ENCODE results near the gene YRDC. TPM values are rescaled to one million over a fixed set of nuclear protein-coding genes. Genes with fewer than 3 reads are reported as not detected.

Gene YRDC
- total and polyA plus RNA-seq, 9 of the 15 experiments (the other 6 are each of a cell fraction or from before 2014, with no cell fraction given): 11.1 to 58.5 (median 49.8) TPM

DNA sequence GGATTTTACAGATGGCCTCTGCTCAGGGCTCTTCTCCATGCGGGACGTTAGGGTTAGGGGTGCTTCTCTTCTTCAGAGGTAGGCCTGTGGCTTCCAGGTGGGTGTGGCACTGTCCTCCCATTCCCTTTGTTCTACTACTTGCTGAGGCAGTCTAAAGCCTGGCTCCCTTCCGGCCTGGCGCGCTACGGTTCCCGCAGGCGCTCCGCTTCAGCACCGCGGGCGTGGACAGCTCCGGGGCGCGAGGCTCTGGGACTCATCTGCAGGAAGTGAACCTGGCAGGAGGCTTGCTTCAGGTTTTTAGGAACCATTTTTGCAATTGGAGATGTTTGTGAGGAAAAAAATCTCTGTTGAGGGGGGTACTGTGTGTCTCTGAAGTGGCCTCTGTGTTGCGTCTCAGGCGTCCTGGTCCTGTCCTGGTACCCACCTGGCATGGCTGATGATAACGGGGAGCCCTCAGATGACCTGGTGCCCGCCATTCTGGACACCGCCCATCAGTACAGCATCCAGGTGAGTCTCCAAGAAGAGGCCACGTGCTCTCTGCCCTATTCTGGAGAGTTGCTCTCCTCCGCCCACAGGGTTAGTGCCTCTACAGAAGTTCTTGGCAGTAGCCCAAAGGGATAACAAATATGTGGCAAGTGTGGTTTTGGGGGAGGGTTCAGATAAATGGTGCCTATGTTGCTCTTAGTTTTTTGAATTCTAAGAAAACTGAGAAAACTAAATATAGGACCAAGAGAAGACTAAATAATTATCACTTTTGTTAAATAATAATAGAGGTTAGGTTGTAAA lies 12.5 kb downstream of the YRDC start (continued):
- no peak for TF ChIP-seq CBX5 (IDR thresholded peaks at IDR 0.05; ENCODE audit: borderline replicate concordance, low read depth)
- TF ChIP-seq KDM1A (IDR thresholded peaks at IDR 0.05): 0 out of 4 replicates have a peak, but pooled peaks of 1 of the 2 experiments have one; percentile 6
- peak; percentile 54; the same call in 1 of the 2 replicates for TF ChIP-seq CTBP1 (IDR thresholded peaks at IDR 0.05; ENCODE audit: borderline replicate concordance)
- TF ChIP-seq KDM5B (IDR thresholded peaks at IDR 0.05; ENCODE audit: insufficient replicate concordance, low read depth, low read length): no peak
- no peak for TF ChIP-seq RBM15 (IDR thresholded peaks at IDR 0.05; ENCODE audit: insufficient read depth, low read length)
- TF ChIP-seq, protein P1, sequence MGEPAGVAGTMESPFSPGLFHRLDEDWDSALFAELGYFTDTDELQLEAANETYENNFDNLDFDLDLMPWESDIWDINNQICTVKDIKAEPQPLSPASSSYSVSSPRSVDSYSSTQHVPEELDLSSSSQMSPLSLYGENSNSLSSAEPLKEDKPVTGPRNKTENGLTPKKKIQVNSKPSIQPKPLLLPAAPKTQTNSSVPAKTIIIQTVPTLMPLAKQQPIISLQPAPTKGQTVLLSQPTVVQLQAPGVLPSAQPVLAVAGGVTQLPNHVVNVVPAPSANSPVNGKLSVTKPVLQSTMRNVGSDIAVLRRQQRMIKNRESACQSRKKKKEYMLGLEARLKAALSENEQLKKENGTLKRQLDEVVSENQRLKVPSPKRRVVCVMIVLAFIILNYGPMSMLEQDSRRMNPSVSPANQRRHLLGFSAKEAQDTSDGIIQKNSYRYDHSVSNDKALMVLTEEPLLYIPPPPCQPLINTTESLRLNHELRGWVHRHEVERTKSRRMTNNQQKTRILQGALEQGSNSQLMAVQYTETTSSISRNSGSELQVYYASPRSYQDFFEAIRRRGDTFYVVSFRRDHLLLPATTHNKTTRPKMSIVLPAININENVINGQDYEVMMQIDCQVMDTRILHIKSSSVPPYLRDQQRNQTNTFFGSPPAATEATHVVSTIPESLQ (CRISPR knock-in tag; IDR thresholded peaks at IDR 0.05): peak; percentile 97
- TF ChIP-seq HCFC1 (IDR thresholded peaks at IDR 0.05; ENCODE audit: low read depth, low read length): peak; percentile 41; the same call in 1 of the 2 replicates
- TF ChIP-seq ZBTB8A (IDR thresholded peaks at IDR 0.05; ENCODE audit: partially characterized antibody): no peak
- no peak for TF ChIP-seq HDGF (IDR thresholded peaks at IDR 0.05)
- TF ChIP-seq HDAC8 (tag; IDR thresholded peaks at IDR 0.05): 0 out of 2 replicates have a peak, but pooled peaks have one; percentile 42
- no peak for TF ChIP-seq FIP1L1 (IDR thresholded peaks at IDR 0.05; ENCODE audit: low read depth, low read length, poor library complexity, severe bottlenecking)
- no peak for TF ChIP-seq SAFB2 (IDR thresholded peaks at IDR 0.05; ENCODE audit: borderline replicate concordance, low read depth, low read length, severe bottlenecking)
- no peak for TF ChIP-seq ZNF79 (CRISPR knock-in tag; IDR thresholded peaks at IDR 0.05; ENCODE audit: low read depth)
- TF ChIP-seq ZNF3 (CRISPR knock-in tag; IDR thresholded peaks at IDR 0.05): no peak
- TF ChIP-seq, protein P2, sequence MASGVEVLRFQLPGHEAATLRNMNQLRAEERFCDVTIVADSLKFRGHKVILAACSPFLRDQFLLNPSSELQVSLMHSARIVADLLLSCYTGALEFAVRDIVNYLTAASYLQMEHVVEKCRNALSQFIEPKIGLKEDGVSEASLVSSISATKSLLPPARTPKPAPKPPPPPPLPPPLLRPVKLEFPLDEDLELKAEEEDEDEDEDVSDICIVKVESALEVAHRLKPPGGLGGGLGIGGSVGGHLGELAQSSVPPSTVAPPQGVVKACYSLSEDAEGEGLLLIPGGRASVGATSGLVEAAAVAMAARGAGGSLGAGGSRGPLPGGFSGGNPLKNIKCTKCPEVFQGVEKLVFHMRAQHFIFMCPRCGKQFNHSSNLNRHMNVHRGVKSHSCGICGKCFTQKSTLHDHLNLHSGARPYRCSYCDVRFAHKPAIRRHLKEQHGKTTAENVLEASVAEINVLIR (CRISPR knock-in tag; IDR thresholded peaks at IDR 0.05): 0 out of 2 replicates have a peak, but pooled peaks have one; percentile 14
- TF ChIP-seq POLR2B (IDR thresholded peaks at IDR 0.05; ENCODE audit: low read depth, partially characterized antibody): no peak
- no peak for TF ChIP-seq TEAD4 (IDR thresholded peaks at IDR 0.05; ENCODE audit: low read length)
- peak; percentile 84; the same call in 1 of the 2 replicates for TF ChIP-seq TEAD4 (CRISPR knock-in tag; IDR thresholded peaks at IDR 0.05; ENCODE audit: borderline replicate concordance)
- TF ChIP-seq NFIX (CRISPR knock-in tag; IDR thresholded peaks at IDR 0.05; ENCODE audit: low read depth): no peak
- TF ChIP-seq, protein P3, sequence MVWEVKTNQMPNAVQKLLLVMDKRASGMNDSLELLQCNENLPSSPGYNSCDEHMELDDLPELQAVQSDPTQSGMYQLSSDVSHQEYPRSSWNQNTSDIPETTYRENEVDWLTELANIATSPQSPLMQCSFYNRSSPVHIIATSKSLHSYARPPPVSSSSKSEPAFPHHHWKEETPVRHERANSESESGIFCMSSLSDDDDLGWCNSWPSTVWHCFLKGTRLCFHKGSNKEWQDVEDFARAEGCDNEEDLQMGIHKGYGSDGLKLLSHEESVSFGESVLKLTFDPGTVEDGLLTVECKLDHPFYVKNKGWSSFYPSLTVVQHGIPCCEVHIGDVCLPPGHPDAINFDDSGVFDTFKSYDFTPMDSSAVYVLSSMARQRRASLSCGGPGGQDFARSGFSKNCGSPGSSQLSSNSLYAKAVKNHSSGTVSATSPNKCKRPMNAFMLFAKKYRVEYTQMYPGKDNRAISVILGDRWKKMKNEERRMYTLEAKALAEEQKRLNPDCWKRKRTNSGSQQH (CRISPR knock-in tag; IDR thresholded peaks at IDR 0.05): no peak
- no peak for TF ChIP-seq PHF21A (IDR thresholded peaks at IDR 0.05; ENCODE audit: borderline replicate concordance, low read depth)
- no peak for TF ChIP-seq ZNF282 (CRISPR knock-in tag; IDR thresholded peaks at IDR 0.05)
- TF ChIP-seq MEF2D (tag; conservative IDR thresholded peaks at IDR 0.05; ENCODE audit: low read depth): no peak
